Measurements from ENCODE around the gene LRRC8B.

GRCh38 chr1:89606227-89606980 lies 81.8 kb downstream of the LRRC8B start:
- TF ChIP-seq EZH2 (IDR thresholded peaks at IDR 0.05; ENCODE audit: insufficient read depth, poor library complexity, severe bottlenecking), result no peak
- TF ChIP-seq EZH2phosphoT487 (IDR thresholded peaks at IDR 0.05; ENCODE audit: insufficient read depth, low read depth), result no peak

Data from GM23248 (cell line).